Measurements from ENCODE around the gene LRP11.
"Not testable (repeated sequence)": the region's sequence is repeated elsewhere in the genome, so short reads cannot be mapped to it uniquely, and the experiment has no call there.

Gene LRP11

GRCh38 chr6:149846321-149846720 is 17.8 kb downstream of the LRP11 start:
- no peak for DNase-seq

DNA sequence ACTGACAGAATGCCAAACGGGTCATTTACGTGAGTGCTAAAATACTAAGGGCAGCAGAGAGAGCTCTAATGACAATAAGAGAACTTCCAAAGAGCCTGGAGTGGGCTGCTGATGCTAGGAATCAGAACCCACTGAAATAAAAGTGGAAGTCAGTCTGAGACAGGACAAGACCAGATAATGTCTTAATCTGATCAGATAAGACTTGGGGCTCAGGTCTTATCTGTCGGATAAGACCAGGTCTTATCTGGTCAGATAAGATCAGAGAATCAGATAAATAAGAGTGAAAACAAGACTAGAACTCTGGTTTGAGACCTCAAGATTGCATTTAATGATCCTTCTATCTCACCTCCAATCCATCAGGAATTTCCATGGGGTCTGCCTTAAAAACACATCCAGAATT is 18.6 kb downstream of the LRP11 start:
- no peak for DNase-seq

DNA sequence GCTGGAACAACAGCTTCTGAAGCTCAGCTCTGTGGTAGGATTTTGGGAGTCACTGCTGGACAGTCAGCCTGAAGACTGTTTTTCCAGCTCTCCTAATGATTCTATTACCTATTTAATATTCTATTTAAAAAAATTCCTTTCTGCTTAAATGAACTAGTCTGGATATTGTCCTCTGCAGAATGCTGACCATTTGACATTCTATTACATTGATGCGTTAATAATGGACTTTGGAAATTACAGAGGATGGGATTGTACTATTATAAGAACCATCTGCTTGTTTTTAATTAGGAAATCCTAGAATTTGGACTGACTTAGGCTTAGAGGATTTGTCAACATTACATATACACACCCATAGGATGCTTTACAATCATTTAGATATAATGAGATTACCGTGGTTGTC is 19.7 kb downstream of the LRP11 start:
- DNase-seq, result no peak

DNA sequence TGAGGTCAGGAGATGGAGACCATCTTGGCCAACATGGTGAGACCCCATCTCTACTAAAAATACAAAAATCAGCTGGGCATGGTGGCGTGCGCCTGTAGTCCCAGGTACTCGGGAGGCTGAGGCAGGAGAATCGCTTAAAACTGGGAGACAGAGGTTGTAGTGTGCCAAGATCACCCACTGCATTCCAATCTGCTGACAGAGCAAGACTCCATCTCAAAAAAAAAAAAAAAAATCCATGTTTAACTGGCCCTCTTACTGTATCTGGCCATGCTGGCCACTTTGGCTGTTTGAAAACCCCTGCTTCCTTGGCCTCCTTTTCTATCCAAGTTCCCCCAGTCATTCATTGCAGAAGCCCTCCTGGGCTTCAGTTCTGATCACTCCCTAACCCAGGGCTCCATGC is 20.1 kb downstream of the LRP11 start:
- DNase-seq, result not testable (repeated sequence)

DNA sequence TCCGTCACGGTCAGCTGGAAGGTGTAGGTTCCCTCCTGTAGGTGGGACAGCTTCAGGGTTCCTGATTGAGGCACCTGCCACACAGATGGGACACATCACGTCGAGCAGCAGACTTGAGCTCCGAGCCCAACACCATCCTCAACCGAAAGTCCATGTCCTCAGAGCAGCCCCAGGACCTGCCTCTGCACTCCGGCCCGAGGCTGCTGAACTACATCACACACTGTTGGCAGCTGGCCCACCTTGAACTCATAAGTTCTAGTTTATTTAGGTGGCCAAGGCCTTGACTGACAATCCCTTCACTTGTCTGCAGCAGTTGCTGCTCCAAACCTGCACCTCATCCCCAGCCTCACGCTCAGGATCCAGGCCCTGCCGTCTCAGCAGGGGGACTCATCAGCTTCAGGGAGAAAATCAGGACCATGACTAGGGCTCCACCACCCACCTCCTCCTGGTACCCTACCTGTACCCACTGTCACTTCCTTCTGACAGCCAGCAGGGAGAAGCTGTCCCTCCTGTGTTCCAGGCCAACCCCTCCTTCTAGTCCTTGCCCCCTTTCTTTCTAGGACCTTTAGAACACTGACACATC is 21.0 kb downstream of the LRP11 start:
- DNase-seq, result no peak

DNA sequence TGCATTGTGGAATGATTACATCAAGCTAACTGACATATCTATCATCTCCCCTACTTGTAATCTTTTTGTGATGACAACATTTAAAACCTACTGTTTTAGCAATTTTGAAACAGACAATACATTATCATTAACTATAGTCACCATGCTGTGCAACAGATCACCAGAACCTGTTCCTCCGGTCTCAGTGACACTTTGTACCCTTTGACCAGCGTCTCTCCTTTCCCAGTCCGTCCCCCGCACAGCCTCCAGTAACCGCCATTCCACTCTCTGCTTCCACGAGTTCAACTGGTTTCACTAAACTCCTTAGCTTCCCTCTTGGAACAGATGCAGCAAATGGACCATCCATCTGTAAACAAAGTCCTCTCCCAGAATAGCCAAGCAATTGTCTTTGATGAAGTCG is 21.8 kb downstream of the LRP11 start:
- no peak for DNase-seq

DNA sequence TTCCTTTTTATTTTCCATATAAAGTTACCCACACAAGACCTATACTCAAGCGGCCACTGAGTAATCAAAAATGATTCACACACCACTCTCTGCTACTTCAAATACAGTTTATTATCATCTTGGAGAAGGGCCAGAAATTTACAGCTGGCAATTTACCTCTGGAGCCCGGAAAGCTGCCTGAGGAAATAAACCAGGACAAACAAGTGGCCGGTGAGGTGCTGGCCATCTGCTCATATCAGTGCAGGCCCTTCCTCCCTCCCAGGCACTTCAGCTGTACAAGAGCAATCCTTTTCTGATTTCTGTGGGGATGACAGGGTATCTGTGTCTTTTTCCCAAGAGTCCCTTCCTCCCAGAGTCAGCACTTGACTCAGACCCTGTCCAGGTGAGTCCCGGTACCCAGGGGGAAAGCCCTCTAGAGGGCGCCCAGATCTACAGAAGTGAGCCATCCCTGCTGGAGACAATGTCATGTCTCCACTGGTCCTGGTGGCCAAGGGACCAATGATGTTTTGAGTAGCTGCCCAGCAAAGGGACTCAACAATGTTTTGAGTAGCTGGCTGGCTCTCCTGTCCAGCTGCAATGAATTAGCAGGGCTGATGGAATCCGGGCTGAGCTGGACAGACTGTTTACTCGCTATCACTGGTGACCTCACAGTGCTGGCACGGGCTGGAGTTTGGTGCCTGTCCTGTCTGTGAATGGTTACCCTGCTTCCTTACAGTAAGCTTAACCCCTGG is 23.6 kb downstream of the LRP11 start:
- no peak for DNase-seq

GRCh38 chr6:149834513-149835481 is 29.4 kb downstream of the LRP11 start:
- DNase-seq, result no peak

- DNase-seq, result no peak
These were observed 30.5 kb downstream of the LRP11 start for GRCh38 chr6:149833651-149834050.

DNA sequence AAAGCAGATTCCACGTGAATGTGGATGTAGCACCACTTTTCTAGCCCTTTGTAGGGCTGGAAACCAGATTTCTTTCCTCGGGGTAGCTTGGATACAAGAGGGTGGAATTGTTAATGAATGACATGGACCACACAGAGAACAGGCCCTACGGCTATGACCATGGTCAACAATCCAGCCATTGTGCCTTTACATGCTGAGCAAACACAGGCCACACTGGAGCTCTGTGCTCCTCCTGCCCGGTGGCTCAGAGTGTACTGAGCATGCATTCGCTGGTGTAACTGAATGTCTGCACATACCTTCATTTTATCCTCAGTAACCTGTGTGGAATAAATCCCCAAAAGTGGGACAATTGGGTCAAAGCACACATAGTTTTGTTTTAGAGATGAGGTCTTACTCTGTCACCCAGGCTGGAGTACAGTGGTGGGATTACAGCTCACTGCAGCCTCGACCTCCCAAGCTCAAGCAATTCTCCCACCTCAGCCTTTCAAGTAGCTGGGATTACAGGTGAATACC is 32.8 kb downstream of the LRP11 start:
- DNase-seq, result no peak

GRCh38 chr6:149830731-149831307 is 33.3 kb downstream of the LRP11 start:
- no peak for DNase-seq

DNA sequence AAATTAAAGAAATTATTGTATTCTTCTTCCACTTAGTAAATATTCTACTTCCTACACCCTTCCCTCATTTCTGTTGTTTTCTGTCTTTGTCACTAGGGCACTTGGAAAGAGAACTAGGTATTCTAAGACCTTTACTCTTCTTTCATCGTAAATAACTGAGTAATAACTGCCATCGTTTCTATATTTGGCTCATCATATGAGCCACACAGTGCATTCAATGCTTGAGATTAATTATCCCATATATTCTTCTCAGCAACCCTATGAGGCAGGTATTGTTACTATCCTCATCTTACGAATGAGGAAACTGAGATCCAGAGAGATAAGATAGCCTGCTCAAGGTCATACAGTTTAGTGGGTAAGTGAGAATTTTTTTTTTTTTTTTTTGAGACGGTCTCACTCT is 38.9 kb downstream of the LRP11 start:
- no peak for DNase-seq

DNA sequence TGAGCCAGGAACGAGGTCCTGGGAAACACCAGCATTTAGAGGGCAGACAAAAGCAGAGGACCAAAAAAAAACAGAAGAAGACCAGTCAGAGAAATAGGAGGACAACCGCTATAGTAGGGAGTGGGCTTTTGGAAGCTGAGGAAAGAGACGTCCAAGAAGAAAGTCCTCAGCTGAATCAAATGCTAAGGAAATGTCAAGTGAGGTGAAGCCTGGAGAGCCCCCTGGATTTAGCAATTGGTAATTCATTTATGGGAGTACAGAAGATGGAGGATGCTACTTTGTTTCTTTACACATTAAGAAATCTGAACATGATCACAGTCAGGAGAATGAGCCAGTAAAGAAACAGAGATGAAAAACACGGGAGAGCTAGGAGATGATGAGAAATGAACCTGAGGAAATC is 41.1 kb downstream of the LRP11 start:
- no peak for DNase-seq

DNA sequence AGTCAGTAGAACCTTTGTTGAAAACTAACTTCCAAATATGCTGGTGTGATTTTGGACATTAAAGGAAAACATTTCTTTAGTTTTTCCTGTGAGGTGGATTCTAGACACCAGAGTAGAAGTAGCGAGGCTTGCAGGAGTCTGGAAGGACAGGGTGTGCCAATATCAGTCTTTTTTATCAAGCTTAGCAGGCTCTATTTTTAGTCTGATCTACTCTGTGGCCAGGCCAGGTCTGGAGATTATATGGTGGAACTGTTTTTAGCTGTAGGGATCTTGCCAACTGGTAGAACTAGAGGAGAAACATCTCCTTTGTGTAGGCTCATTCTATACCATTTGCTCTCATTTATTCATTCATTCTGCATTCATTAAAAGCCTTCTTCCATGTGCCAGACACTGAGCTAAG is 42.7 kb downstream of the LRP11 start:
- DNase-seq, result no peak

GRCh38 chr6:149820506-149820905 is 43.7 kb downstream of the LRP11 start:
- no peak for DNase-seq

GRCh38 chr6:149815788-149816187 is 48.4 kb downstream of the LRP11 start:
- DNase-seq, result no peak

DNA sequence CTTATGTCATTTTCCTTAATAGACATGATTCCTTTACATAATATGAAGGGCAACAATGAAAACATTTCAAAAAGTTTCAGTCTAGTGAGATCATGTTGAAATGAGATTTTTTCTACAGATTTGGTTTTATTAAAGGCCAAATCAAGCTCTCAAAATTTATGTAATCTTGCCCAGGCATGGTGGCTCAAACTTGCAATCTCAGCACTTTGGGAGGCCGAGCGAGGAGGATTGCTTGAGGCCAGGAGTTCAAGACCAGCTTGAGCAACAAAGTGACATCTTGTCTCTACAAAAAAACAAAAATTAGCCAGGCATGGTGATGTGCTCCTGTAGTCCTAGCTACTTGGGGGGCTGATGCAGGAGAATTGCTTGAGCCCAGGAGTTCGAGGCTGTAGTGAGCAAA is 50.8 kb downstream of the LRP11 start:
- no peak for DNase-seq

DNA sequence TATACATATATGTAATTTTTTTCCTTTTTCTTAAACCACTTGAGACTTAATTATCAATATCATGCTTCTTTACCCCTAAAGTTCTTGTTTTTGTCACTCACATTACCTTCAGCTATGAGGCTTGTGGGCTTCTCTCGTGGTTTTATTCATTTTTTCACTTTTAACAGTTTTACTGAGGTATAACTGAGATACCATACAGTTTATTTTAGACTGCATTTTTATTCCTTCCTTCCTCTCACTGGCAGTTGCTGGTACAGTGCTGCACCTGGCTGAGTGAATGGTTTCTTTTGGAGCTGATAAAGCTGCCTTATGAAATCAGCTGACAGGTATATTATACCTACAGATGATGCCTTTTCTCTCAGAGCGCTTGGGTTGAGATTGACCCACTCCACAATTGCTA is 54.4 kb downstream of the LRP11 start:
- no peak for DNase-seq

DNA sequence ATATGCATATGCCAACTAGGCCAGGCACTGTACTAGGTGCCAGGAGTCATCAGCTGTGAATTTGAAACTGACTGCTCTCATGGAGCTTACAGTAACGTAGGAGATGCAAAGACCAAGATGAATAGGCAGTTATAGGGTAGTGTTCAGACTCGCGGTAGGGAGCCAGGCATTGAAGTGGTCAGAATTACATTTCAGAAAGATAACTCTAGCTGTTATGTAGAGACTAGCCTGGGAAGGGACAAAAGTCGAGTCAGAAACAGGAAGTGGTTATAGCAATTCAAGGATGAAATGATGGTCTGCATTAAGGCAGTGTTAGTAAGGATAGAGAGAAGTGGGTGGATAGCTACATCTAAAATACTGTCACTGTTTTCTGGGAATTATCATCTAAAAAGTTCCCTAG is 58.0 kb downstream of the LRP11 start:
- DNase-seq, result no peak

- no peak for DNase-seq
These were observed 80.6 kb downstream of the LRP11 start for GRCh38 chr6:149783551-149783950.

DNA sequence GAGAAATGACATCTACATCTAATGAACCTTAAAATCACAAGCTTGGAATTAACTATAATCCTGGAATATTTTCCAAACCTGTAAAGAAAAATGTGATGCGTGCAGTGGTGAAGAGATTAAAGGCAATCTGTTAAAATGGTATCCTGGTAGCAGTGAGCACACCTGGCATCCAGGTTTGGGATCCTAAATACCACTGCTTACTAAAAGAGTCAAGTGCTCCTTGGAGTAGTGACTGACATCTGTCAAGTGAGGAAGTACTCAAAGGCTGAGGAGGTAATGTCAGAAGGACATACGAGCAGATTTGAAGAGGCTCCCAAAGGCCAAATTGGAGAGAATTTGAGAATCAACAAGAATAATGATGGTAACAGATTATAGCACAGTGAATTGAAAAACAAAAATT is 81.8 kb downstream of the LRP11 start:
- DNase-seq, result no peak

- DNase-seq, result no peak
These were observed 82.4 kb downstream of the LRP11 start for GRCh38 chr6:149781715-149782114.

DNA sequence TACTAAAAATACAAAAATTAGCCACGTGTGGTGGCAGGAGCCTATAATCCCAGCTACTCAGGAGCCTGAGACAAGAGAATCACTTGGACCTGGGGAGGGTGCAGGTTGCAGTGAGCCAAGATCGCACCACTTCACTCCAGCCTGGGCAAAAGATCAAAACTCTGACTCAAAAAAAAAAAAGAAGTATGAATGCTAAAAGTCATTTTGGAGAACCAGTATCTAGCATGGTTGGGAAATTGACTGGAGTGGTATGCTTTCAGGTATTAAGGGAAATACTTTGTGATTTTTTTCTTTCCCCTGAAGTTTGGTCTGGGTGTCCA is 84.6 kb downstream of the LRP11 start:
- DNase-seq, result no peak

Measured in GOT3 (cell line).